K562 (cell line): ENCODE measurements around the gene SCMH1. TPM values are rescaled to one million over a fixed set of nuclear protein-coding genes. Genes with fewer than 3 reads are reported as not detected.
A peak's percentile ranks its signal among the peaks of the same experiment; 100 is the strongest.
"Not testable (repeated sequence)": the region's sequence is repeated elsewhere in the genome, so short reads cannot be mapped to it uniquely, and the experiment has no call there.

Source experiments
- ATAC-seq: fragments of 200-7000 bp; cut with Tn5 transposase; 3 replicates; pipeline ENCODE4 v1.9.1; 2020; ENCODE audit warnings: moderate library complexity
- BruUV-seq: library from RNA; stranded (reverse); fragments of 400-500 nt; replicated peaks from 2 replicates; lab custom pipeline; 2021; lab: Mats Ljungman, UMichigan
- CTCF ChIA-PET: fragments of 300-600 bp; formaldehyde crosslinking; extraction: SDS; loops from one replicate; lab custom pipeline; 2021; ENCODE audit warnings: low intra/inter-chr PET ratio; lab: Yijun Ruan, JAX
- POLR2A ChIA-PET: fragments of 300-600, 350-650 bp; sonication (Branson Sonifier 250); formaldehyde crosslinking; extraction: SDS; loops from one replicate; lab custom pipeline; 2021; ENCODE audit warnings: antibody characterized with exemption, inconsistent platforms; lab: Yijun Ruan, JAX
- DNase-seq, 4 experiments: peaks; one replicate each; pipeline versions ENCODE4 v3.0.0 to v3.0.0-alpha.2; 2011 to 2018; ENCODE audit warnings: low spot score in 3 of 4, mixed read lengths in 3 of 4; ENCODE audit errors: extremely low read depth in 1 of 4
- FAIRE-seq: peaks from 2 replicates; lab custom pipeline; 2011; peaks lifted over from hg19 to GRCh38; lab: Jason Lieb, UNC
- H2AFZ ChIP-seq: 2 replicates; pipeline ENCODE4 v1.6.0; 2011; ENCODE audit warnings: low read depth, low read length, control low read depth, inconsistent platforms
- H3K27ac ChIP-seq: fragments of 200-600 bp; 3 replicates; pipeline ENCODE4 v1.8.0; 2011; ENCODE audit warnings: low read depth, mild to moderate bottlenecking, control low read depth, inconsistent platforms, low read length, moderate library complexity, mixed read lengths; ENCODE audit errors: extremely low read depth
- H3K27me3 ChIP-seq, 2 experiments: fragments of 300-600 bp in 1 of 2; 2 replicates in 1 of 2; 3 replicates in 1 of 2; pipeline versions ENCODE4 v1.6.0 to v1.8.0; 2011; ENCODE audit warnings: inconsistent platforms in 2 of 2, low read length in 2 of 2, mild to moderate bottlenecking in 1 of 2, mixed read lengths in 1 of 2, moderate library complexity in 1 of 2; ENCODE audit not compliant: control insufficient read depth in 2 of 2, insufficient read depth in 2 of 2
- H3K36me3 ChIP-seq: fragments of 300-600 bp; 3 replicates; pipeline ENCODE4 v1.8.0; 2011; ENCODE audit warnings: mild to moderate bottlenecking, low read length, inconsistent platforms; ENCODE audit not compliant: control insufficient read depth, insufficient read depth
- H3K4me1 ChIP-seq, 2 experiments: fragments of 200-600 bp in 1 of 2; replicated peaks in 1 of 2; 2 replicates in 1 of 2; 3 replicates in 1 of 2; pipeline versions ENCODE4 v1.5.1 to v1.8.0; 2011; ENCODE audit warnings: inconsistent platforms in 2 of 2, low read length in 2 of 2, mild to moderate bottlenecking in 1 of 2, mixed read lengths in 1 of 2, moderate library complexity in 1 of 2; ENCODE audit not compliant: control insufficient read depth in 2 of 2, insufficient read depth in 2 of 2
- H3K4me2 ChIP-seq: 2 replicates; pipeline ENCODE4 v1.6.1; 2011; ENCODE audit warnings: low read length, control low read depth, inconsistent platforms, mixed read lengths; ENCODE audit not compliant: insufficient read depth
- H3K4me3 ChIP-seq: fragments of 200-600 bp; sonication (generic), shearing (Covaris generic); 2 replicates; pipeline ENCODE4 v1.5.1; 2016; ENCODE audit warnings: control low read depth, inconsistent platforms
- H3K79me2 ChIP-seq: fragments of 200-600 bp; 3 replicates; pipeline ENCODE4 v1.8.0; 2011; ENCODE audit warnings: low read length, inconsistent platforms; ENCODE audit not compliant: control insufficient read depth, insufficient read depth
- H3K9ac ChIP-seq, 2 experiments: 2 replicates each; pipeline versions ENCODE4 v1.6.0 to v1.6.1; 2011; ENCODE audit warnings: low read depth in 2 of 2, low read length in 2 of 2, control low read depth in 1 of 2, inconsistent platforms in 1 of 2, mild to moderate bottlenecking in 1 of 2, mixed read lengths in 1 of 2; ENCODE audit not compliant: insufficient read depth in 1 of 2
- H3K9me1 ChIP-seq: one replicate; pipeline ENCODE4 v1.6.0; 2011; ENCODE audit warnings: inconsistent platforms, mild to moderate bottlenecking, low read length, moderate library complexity; ENCODE audit not compliant: control insufficient read depth, insufficient read depth
- H3K9me3 ChIP-seq: replicated peaks from 2 replicates; pipeline ENCODE4 v1.5.1; 2011; ENCODE audit warnings: low read depth, low read length, inconsistent platforms; ENCODE audit not compliant: control insufficient read depth, insufficient read depth
- H4K20me1 ChIP-seq: replicated peaks from 2 replicates; pipeline ENCODE4 v1.6.1; 2011; ENCODE audit warnings: low read length, inconsistent platforms, mixed read lengths; ENCODE audit not compliant: control insufficient read depth, insufficient read depth
- BCOR ChIP-seq: fragments of 450-650 bp; IDR thresholded peaks from 2 replicates; pipeline ENCODE4 v1.6.1; 2016
- EP300 ChIP-seq: IDR thresholded peaks from 2 replicates; pipeline ENCODE4 v1.6.1; 2012; ENCODE audit warnings: low read length, improper control_type of control experiment
- FOS ChIP-seq: IDR thresholded peaks from 3 replicates; pipeline ENCODE4 v1.6.1; 2011; ENCODE audit not compliant: insufficient read length; ENCODE audit errors: extremely low read depth
- HEY1 ChIP-seq: fragments of 250-450 bp; sonication (Bioruptor Pico); IDR thresholded peaks from 2 replicates; pipeline ENCODE4 v1.5.0; 2020; ENCODE audit warnings: mild to moderate bottlenecking, moderate library complexity, borderline replicate concordance
- POLR2A ChIP-seq: fragments of 450-650 bp; conservative IDR thresholded peaks from 2 replicates; pipeline ENCODE4 v1.6.1; 2016
- PRPF4 ChIP-seq: fragments of 200-400 bp; formaldehyde crosslinking; IDR thresholded peaks from one replicate; pipeline ENCODE4 v1.6.1; 2017; ENCODE audit warnings: low read length, low read depth, mild to moderate bottlenecking; ENCODE audit not compliant: insufficient read depth, poor library complexity, severe bottlenecking
- ZBTB7A ChIP-seq: IDR thresholded peaks from 2 replicates; pipeline ENCODE4 v1.6.1; 2011; ENCODE audit warnings: low read depth, mild to moderate bottlenecking, low read length, moderate library complexity, borderline replicate concordance; ENCODE audit not compliant: control insufficient read depth
- ZFP36 ChIP-seq: fragments of 150-350 bp; IDR thresholded peaks from 2 replicates; pipeline ENCODE4 v1.6.1; 2018; ENCODE audit warnings: low read length, low read depth; ENCODE audit not compliant: partially characterized antibody
- ZNF354B ChIP-seq: fragments of 250-450 bp; sonication (Bioruptor Pico); IDR thresholded peaks from 2 replicates; pipeline ENCODE4 v1.4.0; 2020
- ZNF507 ChIP-seq: conservative IDR thresholded peaks from 2 replicates; pipeline ENCODE4 v1.6.1; 2017; ENCODE audit warnings: missing genetic modification characterization, missing compliant biosample characterization
- ZNF695 ChIP-seq: fragments of 450-650 bp; formaldehyde crosslinking; IDR thresholded peaks from 2 replicates; pipeline ENCODE4 v1.4.0; 2020; ENCODE audit warnings: mild to moderate bottlenecking, moderate library complexity
- WGBS: fragments of 100-300 bp; shearing (Covaris generic); methylation state at CpG from one replicate; pipeline ENCODE4 v1.1.6; 2016; ENCODE audit warnings: low coverage, mixed read lengths; ENCODE audit not compliant: insufficient coverage; ENCODE audit errors: missing lambda C conversion rate; 5-methylcytosine and 5-hydroxymethylcytosine counted together
- in situ Hi-C: fragments of 300-500 bp; cut with MboI; formaldehyde crosslinking; loops from 4 replicates; pipeline ENCODE4 v1.15.0; 2018; ENCODE audit warnings: inconsistent platforms, mixed read lengths
- intact Hi-C: fragments of 100-400 bp; cut with micrococcal nuclease; formaldehyde crosslinking; loops from 2 replicates; pipeline ENCODE4 v1.14.2; 2022
- polyA plus RNA-seq, 8 experiments: library from polyadenylated mRNA; depleted of rRNA in 4 of 8; stranded (reverse) in 5 of 8; unstranded in 3 of 8; fragments of >200 nt; fragmentation: Nextera tagmentation in 2 of 8; fragmentation: Illumina TruSeq in 1 of 8; extraction: Ambion mirVana in 2 of 8; extraction: Trizol in 1 of 8; gene quantifications; 2 replicates each; pipeline versions ENCODE4 v1.2.1 to v1.2.3, GENCODE V29; 2011 to 2014; ENCODE audit warnings: inconsistent platforms in 1 of 8, missing spikeins in 1 of 8
- total RNA-seq, 7 experiments: library from RNA; depleted of rRNA in 6 of 7; stranded (reverse); fragments of >200 nt in 6 of 7; fragmentation: Illumina TruSeq in 2 of 7; extraction: Trizol in 2 of 7; gene quantifications; 2 replicates each; pipeline versions ENCODE4 v1.2.1 to v1.2.3, GENCODE V29; 2011 to 2021; ENCODE audit warnings: low replicate concordance in 1 of 7

The SCMH1 gene
- total and polyA plus RNA-seq, 9 of the 15 experiments (the other 6 are each of a cell fraction or from before 2014, with no cell fraction given), result 8.5 to 37.0 (median 26.8) TPM

- no peak for TF ChIP-seq PRPF4
- TF ChIP-seq HEY1 (CRISPR knock-in tag), result no peak
- TF ChIP-seq EP300, result no peak
- no peak for TF ChIP-seq POLR2A
- TF ChIP-seq BCOR, result no peak
- no peak for TF ChIP-seq ZFP36
- no peak for TF ChIP-seq FOS
- no peak for TF ChIP-seq ZNF695 (CRISPR knock-in tag)
- TF ChIP-seq ZBTB7A, result no peak
- TF ChIP-seq, all 486 proteins: peak for 0
- in situ Hi-C loops (no loop called here), intact Hi-C loops (no loop called here)
- H3K4me1 ChIP-seq, result no peaks in the 10 kb centered on the region
- no TSS peak for BruUV-seq
- no peak overlapping the region for H3K4me3 ChIP-seq
- no peak overlapping the region for H3K4me2 ChIP-seq
- H3K9me3 ChIP-seq, result no peaks in the 10 kb centered on the region
- H2AFZ ChIP-seq, result no peak overlapping the region
- H3K9ac ChIP-seq, result no peak overlapping the region
- ATAC-seq, result no peak
- no peak overlapping the region for H3K27ac ChIP-seq
- 74% methylated on average over 1 of the region's 1 CpG for WGBS
- ChIA-PET POLR2A (no interaction called here), CTCF (no interaction called here)
- H4K20me1 ChIP-seq, result no peaks in the 10 kb centered on the region
- DNase-seq, result no peak
- no peaks in the 10 kb centered on the region for H3K9me1 ChIP-seq
- H3K27me3 ChIP-seq, result no peaks in the 10 kb centered on the region
- H3K79me2 ChIP-seq, result no peaks in the 10 kb centered on the region
- FAIRE-seq, result no peak
- peaks cover 5% of the 10 kb centered on the region; the same call in 1 of the 3 replicates for H3K36me3 ChIP-seq
These were observed 57.7 kb downstream of the SCMH1 start for GRCh38 chr1:41184446-41184845.

- BruUV-seq, H2AFZ ChIP-seq, H3K79me2 ChIP-seq, FAIRE-seq, CTCF ChIA-PET, POLR2A ChIA-PET, H3K27me3 ChIP-seq, intact Hi-C loops, H3K27ac ChIP-seq, H3K4me2 ChIP-seq, in situ Hi-C loops, H3K4me3 ChIP-seq, DNase-seq, H4K20me1 ChIP-seq, H3K9ac ChIP-seq, H3K4me1 ChIP-seq, H3K9me3 ChIP-seq, H3K9me1 ChIP-seq, ATAC-seq, H3K36me3 ChIP-seq: not testable (repeated sequence)
- TF ChIP-seq ZNF507 (tag) (peak; percentile 94), ZNF354B (CRISPR knock-in tag) (peak; percentile 66; the same call in 1 of the 2 replicates)
- WGBS, result 67% methylated on average over 1 of the region's 3 CpGs
These were observed 63.9 kb downstream of the SCMH1 start for GRCh38 chr1:41178230-41178629.
